SK-N-MC (cell line): ENCODE results near the gene RNASE7.

ENCODE experiments used
- EZH2 ChIP-seq: fragments of 200-600 bp; sonication (generic); IDR thresholded peaks from one replicate; pipeline ENCODE4 v1.6.1; 2017; ENCODE audit warnings: antibody characterized with exemption
- POLR2AphosphoS5 ChIP-seq: IDR thresholded peaks from 2 replicates; pipeline ENCODE4 v1.6.1; 2012; ENCODE audit warnings: mild to moderate bottlenecking, low read depth, low read length, borderline replicate concordance

GRCh38 chr14:21058903-21059302 lies 16.7 kb downstream of the RNASE7 start:
- no peak for TF ChIP-seq POLR2AphosphoS5
- TF ChIP-seq EZH2: no peak
